Stimulated activated CD4-positive, alpha-beta T cell treated with anti-CD3 and anti-CD28 coated beads, Interleukin-1b, Interleukin-23, amount 100 ng/mL, for 1 hour (primary cell): ENCODE data around the gene CTSZ.
"Not testable (repeated sequence)": the region's sequence is repeated elsewhere in the genome, so short reads cannot be mapped to it uniquely, and the experiment has no call there.

Experiments used
- DNase-seq, 2 donors: peaks; one replicate each; pipeline ENCODE4 v3.0.0-alpha.2; 2020; ENCODE audit warnings: low read depth in 2 of 2

The CTSZ gene

DNA sequence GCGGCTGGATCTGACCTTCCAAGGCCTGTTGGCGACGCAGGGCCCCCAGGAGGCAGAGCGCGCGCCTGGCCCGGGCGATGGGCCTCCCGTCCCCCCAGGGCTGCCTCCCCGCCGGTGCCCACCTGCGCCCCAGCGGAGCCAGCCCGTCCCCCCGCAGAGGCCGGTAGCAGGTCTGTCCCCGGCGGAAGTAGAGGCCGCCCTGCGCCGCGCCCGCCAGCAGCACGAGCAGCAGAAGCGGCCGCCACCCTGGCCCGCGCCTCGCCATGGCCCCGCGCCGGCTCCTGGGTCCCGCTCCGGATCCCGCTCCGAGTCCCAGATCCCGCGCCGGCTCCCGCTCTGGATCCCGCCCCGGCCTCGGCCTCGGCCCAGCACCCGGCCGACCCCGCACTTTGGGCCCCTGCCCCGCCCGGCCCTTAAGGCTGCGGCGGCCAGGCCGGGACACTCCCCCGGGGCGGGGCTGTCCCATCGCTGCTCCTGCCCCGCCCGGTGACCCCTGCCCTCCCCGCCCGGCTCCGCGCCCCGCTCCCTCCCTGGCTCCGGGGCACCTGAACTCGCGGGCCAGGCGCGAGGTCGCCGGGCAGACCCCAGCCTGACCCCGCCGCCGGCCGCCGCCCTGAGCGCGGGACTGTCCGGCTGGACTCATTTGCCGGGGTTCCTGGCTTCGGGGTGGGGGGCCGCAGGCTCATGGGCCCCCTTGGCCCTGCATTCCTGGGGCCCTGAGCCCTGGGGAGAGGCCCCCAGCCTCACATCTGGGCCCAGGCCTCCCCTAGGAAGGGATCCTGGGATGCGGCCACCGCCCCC lies at the start of gene CTSZ:
CTSZ (minus strand) TSS at position 391 of the 801 bp plus-strand sequence; CDS start at position 265, 126 bp downstream.
- peak in 1 of 2 donors; percentile 21 for DNase-seq

DNA sequence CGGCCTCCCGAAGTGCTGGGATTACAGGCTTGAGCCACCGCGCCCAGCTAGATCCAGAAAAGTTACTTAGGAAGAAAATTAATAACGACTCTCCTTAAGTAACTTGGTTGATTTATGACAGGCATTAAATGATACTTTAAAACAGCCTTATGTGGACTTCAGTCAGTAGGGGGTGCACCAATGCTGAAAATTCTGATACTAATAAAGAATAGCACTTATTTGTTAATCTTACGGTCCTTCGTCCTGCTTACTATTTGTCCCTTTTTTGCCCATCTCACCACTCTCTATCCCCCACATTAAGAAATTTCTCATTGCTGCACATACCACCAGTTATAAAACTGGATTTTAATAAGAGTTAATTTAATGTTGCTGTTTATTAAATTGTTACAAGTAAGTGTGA lies 48.2 kb upstream of the CTSZ start:
- no peak for DNase-seq

DNA sequence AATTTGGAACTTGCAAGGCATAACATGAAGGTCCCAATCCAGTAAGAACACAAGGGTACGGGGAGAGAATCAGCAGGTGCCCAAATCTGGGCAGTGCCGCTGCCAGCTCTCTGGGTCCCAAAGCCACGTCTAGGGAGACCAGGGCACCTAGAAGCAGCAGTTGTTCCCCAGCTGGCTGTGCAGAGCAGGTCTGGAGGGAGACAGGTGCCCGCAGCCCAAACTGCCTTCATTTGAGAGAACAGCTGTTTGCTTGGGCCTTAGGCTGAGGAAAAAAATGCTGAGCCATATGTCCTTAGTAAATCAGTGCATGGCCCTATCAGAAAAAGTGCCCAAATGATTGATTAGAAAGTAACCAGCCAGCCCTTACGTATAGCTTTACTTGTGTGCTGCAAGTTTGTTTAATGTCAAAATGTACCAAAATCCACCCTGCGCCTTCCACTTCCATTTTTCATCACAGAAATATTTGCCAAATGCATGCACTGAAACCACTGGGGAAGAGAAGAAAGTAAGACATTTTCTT lies 44.7 kb upstream of the CTSZ start:
- DNase-seq = no peak

DNA sequence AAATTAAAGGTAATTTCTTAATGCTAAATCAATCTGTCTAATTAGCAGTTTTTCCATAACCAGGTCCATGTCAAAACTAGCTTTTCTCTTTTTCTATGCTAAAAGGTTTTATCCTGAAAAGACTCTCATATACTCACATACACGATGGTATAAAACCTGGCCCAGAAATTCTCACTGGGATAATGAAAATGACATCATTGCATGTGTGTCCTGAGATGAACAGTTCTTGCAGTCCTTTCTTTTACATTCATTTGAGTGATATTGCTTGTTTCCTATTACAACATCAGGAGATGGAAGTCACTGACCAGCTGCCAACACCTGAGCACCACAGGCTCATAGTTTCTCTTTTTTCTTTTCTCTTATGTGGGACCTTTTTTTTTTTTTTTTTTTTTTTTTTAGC lies 43.4 kb upstream of the CTSZ start:
- no peak for DNase-seq

DNA sequence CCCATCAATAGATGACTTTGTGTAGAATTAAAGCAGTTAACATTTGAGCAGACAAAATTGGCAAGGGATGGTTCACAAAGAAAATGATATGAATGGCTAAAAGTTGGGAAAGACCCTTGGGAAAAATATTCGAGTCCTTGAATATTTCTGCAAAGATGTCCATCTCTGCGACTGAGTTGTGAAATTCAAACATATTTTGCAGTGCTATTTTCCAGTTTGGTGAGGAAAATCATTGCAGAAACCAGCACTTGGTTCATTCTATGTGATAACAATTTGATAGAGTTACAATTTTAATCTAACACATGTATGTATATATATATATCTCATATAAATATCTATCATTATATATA lies 41.6 kb upstream of the CTSZ start:
- DNase-seq = no peak

DNA sequence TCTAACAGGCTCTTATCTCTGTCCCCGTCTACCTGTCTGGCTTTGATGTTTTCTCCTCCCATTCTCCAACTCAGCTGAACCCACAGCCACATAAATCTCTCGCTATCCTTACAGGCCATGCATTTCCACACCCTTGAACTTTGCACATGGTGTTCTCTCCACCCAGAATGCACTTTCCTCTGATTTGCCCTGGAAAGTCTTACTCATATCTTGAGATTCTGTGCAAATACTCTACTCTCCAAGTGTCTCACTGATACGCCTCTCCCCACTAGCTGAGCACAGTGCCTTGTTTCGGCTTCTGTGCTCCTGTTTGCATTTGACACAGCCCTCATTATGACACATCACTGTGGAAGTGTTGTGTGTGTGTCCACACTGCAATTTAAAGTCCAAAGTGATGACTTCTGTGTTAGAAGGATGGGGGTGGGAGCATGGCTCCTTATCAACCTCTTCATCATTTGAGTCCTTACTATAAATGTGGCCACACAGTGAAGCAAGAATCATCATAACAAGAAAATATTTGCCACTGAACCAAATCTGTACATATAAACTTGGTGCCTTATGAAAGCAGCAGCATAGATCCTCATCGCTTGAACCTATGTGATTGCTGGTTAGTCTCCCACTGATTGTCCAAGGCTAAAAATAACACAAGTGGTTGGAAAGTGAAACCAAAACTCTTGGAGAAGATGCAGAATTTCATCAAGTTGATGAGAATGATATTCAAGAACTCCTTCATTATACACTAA lies 41.1 kb upstream of the CTSZ start:
- DNase-seq = no peak

DNA sequence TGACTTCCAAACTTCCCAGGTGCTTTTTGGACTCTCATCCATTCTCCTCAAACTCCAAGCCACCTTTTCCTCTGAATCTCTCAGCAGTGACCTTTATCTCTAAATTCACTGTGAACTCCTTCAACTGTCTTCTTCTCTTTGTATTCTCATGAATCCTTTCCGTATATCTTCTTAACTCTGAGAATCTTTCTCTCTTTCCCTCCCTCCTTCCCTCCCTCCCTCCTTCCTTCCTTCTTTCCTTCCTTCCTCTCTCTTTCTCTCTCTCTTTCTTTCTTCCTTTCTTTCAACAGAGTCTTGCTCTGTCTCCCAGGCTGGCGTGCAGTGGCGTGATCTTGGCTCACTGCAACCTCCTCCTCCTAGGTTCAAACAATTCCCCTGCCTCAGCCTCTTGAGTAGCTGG lies 39.8 kb upstream of the CTSZ start:
- no peak for DNase-seq

DNA sequence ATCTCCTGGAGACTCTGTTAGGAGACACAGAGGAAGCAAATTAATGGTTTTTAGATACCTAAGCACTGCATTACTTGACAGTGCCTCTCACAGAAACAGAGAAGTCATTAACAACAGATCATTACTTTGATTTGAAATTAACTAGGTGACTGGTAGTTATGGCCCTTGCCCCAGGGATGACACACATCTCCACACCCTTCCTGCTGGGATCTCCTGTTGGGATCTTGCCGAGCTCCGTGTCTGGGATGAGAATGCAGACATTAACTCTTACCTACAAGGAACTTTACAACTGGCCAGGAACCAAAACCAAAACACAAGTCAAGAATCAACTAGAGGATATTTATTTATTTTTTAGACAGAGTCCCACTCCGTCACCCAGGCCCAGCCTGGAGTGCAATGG lies 37.7 kb upstream of the CTSZ start:
- DNase-seq = no peak

DNA sequence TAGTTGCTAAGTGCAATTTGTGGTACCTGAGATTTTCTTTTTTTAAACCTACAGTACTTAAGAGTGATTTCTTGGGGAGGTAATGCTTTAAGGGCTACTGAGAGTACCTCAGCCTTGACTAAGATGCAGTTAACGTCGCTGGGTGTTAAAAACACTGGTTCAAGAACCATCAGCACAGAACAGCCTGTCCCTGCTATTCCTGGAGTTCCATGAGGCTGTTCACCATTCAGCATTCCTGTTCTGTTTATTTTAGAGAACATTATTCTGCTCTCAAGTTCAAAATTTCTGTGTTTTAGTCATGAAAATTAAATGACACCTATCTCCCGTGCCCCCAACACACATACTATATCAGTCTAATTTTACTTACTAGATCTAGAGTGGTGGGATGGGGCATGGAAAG lies 37.2 kb upstream of the CTSZ start:
- DNase-seq = no peak

DNA sequence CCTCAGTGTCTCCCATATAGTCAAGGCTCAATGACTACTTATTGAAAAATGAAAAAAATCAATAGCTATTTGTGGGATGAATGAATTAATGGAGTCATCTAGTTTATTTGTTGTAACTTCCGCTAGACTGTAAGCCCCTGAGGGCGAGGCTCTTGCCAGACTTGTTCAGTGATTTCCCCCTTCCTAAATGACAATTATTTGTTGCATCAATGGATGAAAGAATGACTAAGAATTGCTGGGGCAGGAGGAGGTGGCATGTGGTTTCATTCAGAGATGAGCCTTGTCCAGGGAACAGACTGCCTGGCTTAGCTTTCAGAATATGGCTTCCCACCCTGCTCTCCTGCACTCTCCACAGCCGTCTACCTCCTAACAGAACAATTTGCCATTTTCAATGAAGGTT lies 36.6 kb upstream of the CTSZ start:
- DNase-seq = no peak

DNA sequence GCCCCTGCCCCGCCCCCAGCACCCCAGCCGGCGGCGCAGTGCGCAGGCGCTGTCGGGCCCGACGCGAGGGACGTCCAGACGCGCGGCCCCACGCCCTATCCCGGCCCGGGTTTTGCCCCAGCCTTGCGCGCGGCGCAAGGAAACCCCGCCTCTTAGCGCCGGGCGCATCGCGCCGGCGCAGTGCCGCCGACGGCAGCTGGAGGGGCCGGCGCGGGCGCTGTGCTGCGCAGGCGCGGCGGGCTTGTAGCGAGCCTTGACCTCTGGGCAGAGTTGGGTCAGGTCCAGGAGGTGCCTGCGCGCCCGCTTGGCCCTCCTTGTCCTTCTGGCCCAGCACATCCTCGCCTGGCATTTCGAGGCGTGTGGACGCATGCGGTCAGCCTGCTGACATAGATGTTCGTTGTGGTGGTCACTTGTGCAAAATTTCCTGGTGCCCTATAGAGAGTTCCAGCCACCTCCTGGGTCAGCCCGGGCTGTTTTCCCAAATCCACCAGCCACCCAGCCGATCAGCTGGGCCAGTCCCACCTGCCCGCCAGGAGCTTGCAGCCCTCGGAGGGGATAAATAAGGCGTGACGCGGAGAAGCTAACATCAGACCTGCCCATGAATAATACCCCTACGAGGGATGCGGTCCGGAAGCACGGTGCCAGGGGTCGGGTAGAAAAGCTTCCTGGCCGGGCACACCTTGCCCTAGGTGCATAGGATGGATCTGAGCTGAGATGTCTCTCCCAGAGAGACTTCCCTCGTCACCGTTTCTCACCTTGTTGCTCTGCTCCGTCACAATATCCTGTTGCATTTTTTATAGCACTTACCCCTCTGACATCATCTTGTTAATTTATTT lies 36.0 kb upstream of the CTSZ start:
- peak; percentile 90 to 91 for DNase-seq

DNA sequence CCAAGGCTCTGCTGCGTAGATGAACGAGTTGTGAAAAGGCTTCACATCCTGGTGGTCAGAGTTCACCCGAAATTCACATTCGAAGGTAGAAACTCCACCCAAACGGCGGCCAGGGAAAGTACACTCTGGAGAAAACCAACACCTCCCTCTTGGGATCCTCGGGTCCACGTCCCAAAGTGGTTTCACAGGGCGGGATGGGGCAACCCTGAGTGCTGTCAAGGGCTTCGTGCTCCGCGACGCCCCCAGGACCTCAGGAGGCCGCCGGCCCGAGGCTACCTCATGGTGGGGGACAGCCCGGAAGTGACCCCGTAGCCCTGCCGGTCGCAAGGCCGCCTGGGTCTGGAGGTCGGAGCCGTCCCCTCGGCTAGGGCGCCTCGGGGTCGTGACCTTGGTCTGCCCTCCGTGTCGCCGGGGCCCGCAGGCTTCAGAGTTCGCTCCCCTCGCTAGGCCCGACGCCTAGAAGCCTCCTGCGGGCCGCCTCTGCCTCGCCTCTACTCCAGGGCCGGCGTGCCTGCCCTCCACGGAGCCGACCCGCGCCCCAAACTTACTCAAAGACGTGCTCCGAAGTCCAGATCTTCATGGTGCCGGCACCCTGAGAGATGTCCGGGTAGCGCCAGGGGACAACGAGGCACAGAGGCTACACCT lies 35.2 kb upstream of the CTSZ start, which contains the start of gene PRELID3B:
PRELID3B (minus strand) TSS at position 636 of the 645 bp plus-strand sequence; CDS start at position 580, 56 bp downstream.
- DNase-seq = no peak

DNA sequence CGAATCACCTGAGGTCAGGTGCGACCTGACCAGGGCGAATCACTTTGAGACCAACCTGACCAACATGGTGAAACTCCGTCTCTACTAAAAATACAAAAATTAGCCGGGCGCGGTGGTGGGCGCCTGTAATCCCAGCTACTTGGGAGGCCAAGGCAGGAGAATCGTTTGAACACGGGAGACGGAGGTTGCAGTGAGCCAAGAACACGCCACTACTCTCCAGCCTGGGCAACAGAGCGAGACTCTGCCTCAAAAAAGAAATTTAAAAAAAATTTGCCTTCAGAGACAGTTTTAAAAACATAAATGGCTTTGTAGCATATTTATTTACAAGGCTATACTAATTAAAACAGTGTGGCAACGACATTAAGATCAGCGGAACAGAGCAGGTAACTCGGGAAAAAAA lies 34.4 kb upstream of the CTSZ start:
- not testable (repeated sequence) for DNase-seq

DNA sequence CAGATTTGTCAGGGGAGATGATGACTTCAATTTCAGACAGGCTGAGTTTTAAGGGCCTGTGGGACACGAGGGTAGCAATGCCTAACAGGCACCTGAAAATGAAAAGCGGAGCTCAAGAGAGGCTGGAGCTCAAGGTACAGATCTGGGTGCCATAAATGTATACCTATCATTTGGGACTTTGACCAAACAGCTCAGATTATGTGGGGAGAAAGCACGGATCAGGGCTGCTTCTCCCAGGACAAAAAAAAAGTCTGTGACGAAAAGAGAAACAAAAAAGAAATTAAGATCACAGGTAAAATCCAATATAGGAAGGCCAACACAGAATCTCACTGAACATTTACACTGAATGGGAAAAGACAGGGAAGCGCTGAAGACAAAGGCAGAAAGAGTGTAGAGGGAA lies 33.6 kb upstream of the CTSZ start:
- no peak for DNase-seq

DNA sequence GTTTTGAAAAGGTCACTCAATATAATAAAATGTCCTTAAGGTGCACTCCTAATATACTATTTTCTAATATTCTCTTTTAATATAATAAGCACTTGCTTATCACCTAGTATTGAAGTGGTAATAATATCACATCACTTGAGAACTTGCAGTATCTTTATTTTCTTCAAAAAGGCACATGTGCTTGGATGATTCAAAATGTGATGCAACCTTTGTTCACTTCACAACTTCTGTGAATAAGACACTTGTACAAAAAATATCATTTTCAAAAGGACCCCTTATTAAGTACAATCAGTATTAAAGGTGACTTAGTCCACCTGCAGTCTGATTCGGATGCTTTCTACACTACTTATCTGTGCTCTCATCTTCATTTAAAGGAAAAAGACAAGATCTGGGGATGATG lies 32.2 kb upstream of the CTSZ start:
- DNase-seq = no peak

DNA sequence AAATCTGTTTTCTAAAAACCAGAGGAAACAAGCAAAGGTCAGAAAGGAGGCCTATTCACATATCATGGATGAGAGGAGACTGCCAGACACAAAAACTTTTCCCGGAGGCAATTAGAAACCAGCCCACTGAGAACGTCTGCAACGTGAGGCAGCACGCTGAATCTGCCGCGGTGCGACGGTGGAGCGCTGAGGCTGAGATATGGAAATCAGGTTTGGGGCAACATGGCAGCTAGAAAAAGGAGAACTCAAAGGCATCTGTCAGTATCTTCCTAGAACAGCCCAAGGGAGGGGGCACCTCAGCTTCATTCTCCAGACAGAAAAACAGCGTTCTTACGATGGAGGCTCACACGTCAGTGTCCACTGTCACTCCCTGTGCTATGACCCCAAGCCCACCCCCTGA lies 30.3 kb upstream of the CTSZ start:
- DNase-seq = no peak

DNA sequence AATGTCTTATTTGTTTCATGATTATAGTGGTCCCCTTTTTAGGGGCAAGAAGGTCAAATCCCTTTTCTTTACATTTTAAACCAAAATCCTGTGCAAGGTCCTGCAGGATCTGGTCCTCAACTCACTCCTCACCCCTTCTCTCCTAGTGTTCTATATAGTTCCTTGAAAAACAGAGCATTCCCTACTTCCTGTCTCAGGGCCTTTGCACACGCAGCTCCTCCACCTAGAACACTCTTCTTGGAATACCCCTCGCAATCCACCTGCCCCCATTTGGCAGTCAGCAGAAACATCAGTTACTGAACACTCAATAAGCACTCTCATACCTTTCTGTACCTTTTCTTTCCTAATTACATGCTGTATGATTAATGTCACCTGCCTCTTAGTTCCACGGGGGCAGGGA lies 28.3 kb upstream of the CTSZ start:
- DNase-seq = no peak

DNA sequence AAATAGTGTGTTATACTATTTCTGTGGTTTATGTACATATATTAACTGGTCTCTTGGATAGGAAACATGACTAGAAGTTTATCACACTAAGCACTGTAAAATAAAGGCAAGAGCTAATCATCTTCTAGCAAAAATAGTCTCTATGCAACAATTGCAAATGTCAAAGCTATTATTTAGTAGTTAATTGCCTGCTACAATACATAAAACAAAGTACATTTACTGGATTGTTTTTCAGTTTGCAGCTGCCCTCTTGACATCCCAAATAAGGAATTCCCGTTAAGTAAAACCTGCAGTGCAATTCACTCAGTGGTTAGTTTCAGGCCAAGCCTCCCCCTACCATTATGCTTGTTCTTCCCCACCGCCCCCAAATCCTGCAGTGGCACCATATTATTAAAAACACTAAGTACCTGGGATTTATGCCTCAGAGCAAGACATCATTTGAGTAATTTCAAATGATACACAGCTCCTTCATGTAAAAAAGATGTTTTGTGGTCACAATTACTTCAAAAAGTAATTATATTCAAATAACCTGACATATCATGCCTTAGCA lies 26.6 kb upstream of the CTSZ start:
- DNase-seq = no peak

DNA sequence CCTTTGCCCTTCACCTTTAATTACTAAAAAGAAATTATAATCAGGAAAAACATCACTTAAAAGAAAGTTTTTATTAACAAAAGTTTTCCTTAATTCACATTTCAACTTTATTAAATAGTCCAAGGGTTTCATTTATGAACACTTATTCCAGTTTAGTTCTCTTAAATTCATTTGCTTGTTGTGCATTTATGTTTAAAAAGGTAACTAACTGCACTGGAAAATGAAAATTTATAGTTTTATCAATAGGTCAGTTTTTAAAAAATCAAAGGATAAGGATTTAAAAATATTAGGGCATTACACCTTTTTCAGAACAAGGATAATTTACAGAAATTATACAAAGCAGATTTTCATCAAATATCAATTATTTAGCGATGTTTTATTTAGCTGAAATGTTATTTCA lies 26.0 kb upstream of the CTSZ start:
- DNase-seq = no peak

DNA sequence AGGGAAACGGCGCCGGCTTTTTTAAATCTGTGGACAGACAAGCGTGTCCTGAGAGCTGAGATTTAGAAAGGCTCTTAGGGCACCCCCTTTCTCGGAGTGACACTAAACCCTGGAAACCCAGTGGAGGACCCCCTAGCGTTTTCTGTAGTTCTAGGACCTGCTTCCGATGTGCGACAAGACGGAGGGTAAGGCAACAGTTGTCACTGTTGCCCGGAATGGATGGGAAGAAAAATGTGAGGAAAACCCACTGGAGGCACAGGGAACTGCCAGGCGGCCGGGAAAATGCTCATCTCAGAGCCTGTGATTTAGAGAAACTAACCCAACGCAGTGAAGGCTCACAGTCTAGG lies 25.6 kb upstream of the CTSZ start:
- DNase-seq = no peak

DNA sequence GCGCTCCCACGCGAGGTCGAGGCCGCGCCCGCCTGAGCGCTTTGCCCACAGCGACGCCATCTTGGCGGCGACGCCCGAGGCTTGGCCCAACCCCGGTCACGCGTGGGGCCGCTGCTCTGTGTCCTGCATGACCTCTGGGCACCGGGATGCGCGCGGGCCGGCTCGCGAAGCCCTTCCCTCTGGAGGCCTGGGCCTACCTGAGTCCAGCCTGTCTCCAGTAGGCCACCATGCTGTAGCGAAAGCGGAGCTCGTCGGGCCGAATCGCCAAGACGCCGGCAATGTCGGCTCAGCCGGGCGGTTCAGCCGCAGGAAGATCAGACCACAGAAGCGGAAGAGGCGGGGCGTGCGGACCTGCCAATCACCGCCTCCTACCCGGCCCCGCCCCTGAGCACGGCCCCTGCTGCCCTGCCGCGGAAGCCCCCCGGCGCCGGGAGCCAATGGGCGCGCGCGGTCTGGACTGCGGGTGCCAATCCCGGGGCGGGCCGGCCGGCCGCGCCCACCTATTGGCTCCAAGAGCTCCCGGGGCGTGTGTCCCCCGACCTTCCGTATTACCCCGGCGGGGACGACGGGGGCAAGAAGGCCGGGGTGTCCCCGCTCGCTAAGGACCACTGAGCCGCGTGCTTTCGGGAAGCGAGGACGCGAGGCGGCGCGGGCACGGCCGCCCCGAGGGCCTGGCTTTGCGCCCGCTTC lies 25.1 kb upstream of the CTSZ start, which contains the start of gene ATP5F1E:
ATP5F1E (minus strand) TSS at position 313 of the 690 bp plus-strand sequence; CDS start at position 229, 84 bp downstream.
- DNase-seq = peak; percentile 93 to 96
